Stimulated activated CD8-positive, alpha-beta memory T cell treated with anti-CD3 and anti-CD28 coated beads, Interleukin-4, amount 100 ng/mL, for 48 hours (primary cell): ENCODE data around the gene ATP2B3.

Source experiments
- DNase-seq: peaks from one replicate; pipeline ENCODE4 v3.0.0-alpha.2; 2020

ATP2B3 gene

DNA sequence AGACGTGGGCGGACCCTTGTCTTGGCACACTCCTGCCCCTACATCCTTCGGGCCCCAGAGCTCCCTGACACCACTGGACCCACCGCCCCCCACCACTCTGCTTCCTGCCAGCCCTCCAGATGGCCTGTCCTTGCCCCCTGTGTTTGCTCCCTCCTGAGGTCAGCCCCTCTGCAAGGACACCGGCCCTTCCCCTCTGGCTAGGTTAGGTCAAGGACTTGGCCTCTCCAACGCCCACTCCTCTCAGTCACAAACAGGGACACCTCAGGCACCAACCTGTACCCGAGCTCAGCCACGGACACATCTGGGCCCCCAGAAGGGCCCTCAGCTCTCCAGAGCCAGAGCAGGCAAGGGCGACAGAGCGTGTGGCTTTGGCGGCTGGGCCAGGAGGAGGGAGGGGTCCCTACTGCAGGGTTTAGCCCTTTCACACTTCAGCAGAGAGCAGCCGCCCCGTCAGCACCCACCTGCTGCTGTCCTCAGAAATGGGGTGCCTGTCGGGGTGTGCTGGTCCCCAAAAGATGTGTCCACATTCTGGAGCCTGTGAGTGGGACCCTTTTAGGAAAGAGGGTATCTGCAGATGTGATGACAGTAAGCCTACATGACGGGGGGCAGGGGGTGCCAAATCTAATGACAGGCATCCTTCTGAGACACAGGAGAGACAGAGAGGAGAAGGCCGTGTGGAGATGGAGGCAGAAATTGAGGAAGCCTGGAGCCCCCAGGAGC lies 106.0 kb downstream of the ATP2B3 start:
- no peak for DNase-seq

DNA sequence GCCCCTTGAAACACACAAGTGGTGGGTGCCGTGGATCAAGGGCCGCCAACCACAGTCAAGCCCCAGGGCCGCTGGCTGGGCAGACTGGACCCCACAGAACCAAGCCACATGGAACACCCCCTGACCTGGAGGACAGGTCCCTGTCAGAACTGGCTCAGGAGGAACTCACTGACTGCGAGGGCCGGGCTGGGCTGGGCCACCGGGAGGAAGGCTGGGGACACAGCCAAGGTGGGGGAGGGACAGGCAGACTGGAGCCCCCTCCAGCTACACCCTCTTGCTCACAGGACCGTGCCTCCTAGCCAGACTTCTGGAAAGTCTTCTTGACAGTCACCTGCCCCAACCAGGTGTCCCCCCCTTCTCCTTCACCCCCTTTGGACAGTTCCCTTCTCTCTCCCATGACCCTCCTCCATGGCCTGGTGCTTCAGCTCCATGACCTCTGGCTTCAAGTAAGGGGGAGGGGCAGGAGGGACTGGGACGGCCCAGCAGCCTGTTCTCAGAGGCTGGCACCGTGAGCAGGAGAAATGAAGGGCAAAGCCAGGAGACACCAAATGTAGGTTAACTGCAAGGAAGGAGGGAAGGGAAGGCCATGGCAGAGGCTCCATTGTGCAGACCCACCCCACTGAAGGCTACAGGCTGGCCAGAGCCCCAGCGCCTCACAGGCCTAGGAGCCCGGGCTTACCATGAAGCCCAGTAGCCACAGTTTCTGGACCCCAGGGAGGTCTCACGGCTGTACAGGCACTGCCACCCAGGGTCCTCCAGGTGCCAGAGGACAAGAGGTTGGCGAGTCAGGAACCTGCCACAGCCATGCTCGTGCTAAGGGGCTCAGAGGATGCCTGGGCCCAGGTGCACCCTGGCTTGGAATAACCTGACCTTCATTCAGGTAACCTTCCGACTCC lies 107.0 kb downstream of the ATP2B3 start:
- no peak for DNase-seq

DNA sequence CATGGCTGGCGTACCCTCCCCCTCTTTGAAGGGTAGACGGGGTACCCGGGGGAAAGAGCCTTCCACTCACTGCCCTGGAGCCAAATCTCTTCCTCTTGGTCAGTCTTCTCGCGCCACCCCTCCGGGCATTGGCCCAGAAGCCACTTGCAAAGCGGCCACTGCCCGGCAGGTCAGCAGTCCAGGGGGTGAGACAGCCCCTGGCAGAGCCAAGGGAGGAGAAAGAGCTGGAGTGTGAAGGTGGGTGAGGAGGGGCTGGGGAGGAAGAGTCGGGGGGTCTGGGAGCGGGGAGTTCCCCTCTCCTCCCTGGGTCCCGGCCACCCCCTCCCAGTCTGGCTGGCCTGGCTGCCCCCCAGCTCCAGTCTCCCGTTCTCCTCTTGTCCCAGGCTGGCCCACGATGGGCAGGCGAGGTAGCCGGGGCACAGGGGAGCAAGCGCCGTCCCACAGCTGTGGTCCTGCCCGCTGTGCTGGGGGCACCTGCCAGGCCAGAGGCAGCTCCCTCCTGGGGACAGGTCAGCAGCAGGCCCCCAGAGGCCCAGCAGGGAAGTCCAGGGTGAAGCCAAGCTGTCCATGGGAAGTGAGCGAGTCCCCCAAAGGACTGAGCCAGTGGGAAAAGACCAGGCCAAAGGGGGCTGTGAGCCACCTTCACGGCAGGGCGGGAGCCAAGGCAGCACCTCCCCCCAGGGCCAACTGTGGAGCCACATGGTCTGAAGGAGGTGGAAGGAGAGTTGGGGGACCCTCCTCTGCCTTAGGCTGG lies 108.0 kb downstream of the ATP2B3 start:
- DNase-seq = no peak

DNA sequence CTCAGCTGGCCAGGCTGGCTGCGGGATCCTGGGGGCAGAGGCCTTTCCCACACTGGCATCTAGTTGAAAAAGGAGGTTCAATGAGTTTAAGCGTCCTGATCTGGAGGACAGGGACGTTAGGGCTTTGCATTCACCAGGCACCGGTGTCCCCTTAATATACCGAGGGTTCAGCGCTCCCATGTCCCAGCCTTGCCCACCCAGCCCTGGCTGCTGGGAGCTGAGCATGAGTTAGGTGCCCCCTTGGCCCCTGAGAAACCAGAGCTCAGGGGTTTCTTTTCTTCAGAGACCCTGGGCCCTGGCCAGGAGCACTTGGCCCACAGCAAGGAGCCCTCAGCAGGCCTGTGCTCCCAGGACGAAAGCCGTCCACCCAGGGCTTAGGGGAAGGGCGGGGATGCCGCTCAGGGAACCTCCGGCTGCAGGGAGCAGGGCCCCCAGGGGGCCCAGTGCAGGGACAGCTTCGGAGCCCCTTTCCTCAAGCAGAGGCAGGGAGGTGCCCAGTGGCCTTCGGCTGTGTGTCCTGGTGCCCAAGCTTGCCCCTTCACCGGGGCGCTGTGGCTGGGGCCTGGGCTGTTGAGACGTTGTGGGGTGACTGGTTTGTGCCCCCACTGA lies 108.7 kb downstream of the ATP2B3 start:
- DNase-seq = no peak

DNA sequence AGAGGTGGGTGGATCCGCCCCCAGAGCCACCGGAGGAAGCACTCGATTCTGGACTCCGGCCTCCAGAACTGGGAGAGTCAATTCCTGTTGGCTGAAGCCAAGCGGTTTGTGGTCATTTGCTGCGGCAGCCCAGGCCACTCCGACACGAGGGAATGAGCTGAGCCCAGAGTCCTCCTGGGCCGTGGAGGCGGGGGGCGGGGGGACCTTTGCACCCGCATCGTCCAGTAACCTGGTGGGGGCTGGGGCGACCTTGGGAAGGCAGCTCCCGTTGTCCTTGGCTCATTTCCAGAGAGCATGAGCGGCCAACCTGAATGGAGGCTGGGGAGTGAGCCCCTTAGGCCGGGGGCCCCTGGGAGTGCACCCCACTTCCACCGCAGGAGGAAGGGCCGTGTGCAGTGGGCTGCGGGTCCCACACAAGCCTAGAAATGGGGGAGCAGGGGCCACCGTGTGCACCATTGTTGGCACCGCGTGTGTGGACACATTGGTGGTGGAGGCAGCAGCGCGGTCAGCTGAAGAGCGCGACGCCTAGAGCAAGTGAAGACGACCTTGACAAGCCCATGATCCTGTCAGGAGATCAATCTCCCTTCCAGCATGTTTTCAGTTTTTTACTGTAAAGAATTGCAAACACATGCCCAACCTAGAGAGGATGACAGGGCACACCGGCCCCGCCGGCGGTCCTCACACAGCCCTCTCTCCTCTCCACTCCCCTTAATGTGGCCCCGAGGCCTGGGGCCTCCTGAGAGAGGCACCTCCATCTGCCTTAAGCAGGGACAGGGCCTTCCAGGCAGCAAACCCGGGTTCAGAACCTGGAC lies 109.6 kb downstream of the ATP2B3 start:
- no peak for DNase-seq

DNA sequence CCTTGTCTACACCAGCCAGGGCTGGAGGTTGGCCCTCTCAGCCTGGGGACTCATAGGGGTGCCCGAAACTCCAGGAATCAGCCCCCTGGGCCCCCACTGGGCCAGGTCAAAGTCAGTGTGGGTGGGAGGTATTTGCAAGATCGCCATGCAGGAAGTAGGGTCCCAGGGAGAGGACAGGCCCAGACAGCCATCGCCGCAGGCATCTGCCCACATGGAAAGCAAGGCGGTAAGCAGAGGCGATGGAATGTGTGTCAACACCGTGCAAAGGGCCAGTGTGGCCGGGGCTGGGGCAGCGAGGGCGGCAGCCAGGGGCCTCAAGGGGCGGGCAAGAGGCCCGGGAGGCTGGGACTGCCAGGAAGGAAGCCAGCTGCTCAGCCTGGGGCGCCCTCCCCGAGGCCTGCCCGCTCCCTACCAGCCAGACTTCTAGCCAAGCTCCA lies 110.3 kb downstream of the ATP2B3 start:
- no peak for DNase-seq

DNA sequence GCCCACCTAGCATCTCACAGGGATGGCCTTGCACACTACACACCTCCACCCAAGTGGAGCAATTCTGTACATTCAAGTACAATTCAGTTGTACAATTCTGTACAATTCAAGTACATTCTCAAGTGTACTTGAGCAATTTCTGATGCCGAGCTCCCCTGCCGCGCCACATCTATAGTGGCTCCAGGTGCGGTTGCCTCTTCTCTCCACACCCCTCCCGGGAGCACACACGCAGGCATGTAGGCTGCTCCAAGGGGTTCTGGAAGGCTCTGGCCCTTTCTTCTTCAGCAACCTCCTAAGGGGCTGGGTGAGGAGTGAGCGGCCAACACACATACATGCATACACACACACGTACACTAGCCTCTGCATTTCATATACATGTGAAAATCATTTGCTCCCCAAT lies 110.7 kb downstream of the ATP2B3 start:
- no peak for DNase-seq

DNA sequence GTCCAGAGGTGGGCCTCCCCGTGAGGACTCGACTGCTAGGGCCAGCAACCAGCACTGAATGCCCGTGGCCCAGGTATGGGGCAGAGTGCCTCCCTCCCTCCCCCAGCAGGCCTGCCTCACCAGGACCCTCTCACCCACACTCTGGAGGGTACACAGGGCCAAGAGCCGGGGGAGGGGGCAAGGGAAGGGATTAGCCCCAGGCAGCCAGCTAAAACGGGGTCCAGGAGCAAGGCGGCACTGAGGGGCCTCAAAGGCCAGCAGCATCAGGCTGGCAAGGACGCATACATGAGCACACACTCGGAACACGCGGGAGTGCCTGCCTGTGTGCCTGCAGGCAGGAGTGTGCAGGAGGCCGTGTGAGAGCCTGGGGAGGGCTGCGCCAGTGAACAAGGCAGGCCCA lies 111.2 kb downstream of the ATP2B3 start:
- no peak for DNase-seq

DNA sequence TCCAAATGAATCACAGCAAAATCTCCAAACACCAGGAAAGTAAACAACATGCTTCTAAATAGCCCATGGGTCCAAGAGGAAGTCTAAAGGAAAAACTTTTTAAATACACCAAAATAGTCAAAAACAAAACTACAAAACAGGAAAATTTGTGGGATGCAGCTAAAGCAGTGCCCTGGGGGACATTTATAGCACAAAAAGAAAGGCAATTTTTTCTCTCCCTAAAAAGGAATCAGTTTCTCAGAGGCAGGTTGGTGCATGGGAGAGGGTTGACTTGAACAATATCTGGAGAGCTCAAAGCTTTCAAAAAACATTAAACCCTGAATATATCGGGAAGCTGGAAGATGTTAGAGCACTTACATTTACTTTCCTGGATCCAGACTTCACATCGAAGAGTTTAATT lies 113.9 kb downstream of the ATP2B3 start:
- DNase-seq = no peak

DNA sequence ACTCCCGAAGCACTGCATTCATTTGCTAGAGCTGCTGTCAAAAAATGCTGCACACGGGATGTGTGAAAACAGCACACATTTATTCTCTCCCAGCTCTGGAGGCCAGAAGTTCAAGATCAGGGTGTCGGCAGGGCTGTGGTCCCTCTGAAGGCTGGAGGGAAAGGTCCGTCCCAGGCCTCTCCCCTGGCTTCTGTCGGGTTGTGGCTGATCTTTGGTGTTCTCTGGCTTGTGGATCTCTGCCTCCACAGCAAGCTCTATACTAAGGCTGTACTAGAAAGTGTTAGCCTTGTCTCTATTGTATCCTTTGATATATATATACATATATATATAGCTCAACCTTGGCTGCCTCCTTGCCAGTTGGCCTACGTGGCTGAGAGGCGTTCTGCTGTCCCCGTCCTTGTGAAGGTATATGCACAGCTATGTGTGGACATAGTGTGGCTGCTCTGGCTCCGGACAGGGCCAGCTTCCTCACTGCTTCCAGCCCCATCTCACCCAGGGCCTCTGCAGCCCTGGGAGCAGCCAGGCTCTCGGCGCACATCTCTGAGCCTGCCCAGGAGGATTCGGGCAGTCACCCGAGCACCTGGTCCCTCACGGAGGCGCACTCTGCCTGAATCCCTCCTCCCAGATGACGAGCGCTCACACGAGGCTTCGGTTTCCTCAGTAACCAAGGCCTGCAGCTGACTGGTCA lies 114.6 kb downstream of the ATP2B3 start:
- DNase-seq = no peak
